H9 (cell line): ENCODE data around the gene IFRD2. TPM values are rescaled to one million over a fixed set of nuclear protein-coding genes. Genes with fewer than 3 reads are reported as not detected.

Source experiments
- DNase-seq: peaks from one replicate; pipeline ENCODE4 v3.0.0-alpha.2; 2017
- H2AFZ ChIP-seq: one replicate; pipeline ENCODE4 v1.6.1; 2013; ENCODE audit warnings: mild to moderate bottlenecking, low read length, control low read depth, moderate library complexity
- H2AK5ac ChIP-seq: 2 replicates; pipeline ENCODE4 v1.6.1; 2013; ENCODE audit warnings: low read length, control low read depth, mixed read lengths; ENCODE audit not compliant: insufficient read length
- H2BK120ac ChIP-seq: one replicate; pipeline ENCODE4 v1.6.1; 2013; ENCODE audit warnings: low read depth, mild to moderate bottlenecking, low read length, control low read depth, inconsistent platforms; ENCODE audit not compliant: poor library complexity, severe bottlenecking
- H2BK12ac ChIP-seq: 2 replicates; pipeline ENCODE4 v1.6.1; 2013; ENCODE audit warnings: low read length, control low read depth, mixed read lengths, low read depth; ENCODE audit not compliant: insufficient read length
- H2BK15ac ChIP-seq: 2 replicates; pipeline ENCODE4 v1.6.1; 2013; ENCODE audit warnings: low read depth, low read length, control low read depth
- H2BK20ac ChIP-seq: one replicate; pipeline ENCODE4 v1.6.1; 2013; ENCODE audit warnings: low read depth, mild to moderate bottlenecking, low read length, control low read depth, inconsistent platforms; ENCODE audit not compliant: poor library complexity, severe bottlenecking
- H2BK5ac ChIP-seq: 2 replicates; pipeline ENCODE4 v1.6.1; 2013; ENCODE audit warnings: low read length, control low read depth, mixed read lengths; ENCODE audit not compliant: insufficient read length
- H3K14ac ChIP-seq: 2 replicates; pipeline ENCODE4 v1.6.1; 2013; ENCODE audit warnings: low read length, control low read depth; ENCODE audit not compliant: insufficient read depth
- H3K18ac ChIP-seq: 2 replicates; pipeline ENCODE4 v1.6.1; 2013; ENCODE audit warnings: low read depth, mild to moderate bottlenecking, mixed read lengths, low read length, control low read depth; ENCODE audit not compliant: insufficient read length
- H3K23ac ChIP-seq: 2 replicates; pipeline ENCODE4 v1.6.1; 2013; ENCODE audit warnings: low read length, control low read depth, mixed read lengths, low read depth; ENCODE audit not compliant: insufficient read length
- H3K23me2 ChIP-seq: 2 replicates; pipeline ENCODE4 v1.6.1; 2013; ENCODE audit warnings: low read depth, mild to moderate bottlenecking, mixed read lengths, low read length, control low read depth; ENCODE audit not compliant: insufficient read length, poor library complexity, severe bottlenecking
- H3K27ac ChIP-seq: 2 replicates; pipeline ENCODE4 v1.5.1; 2013; ENCODE audit warnings: low read length, control low read depth, mixed read lengths, low read depth; ENCODE audit not compliant: insufficient read length
- H3K27me3 ChIP-seq: 2 replicates; pipeline ENCODE4 v1.6.1; 2013; ENCODE audit warnings: low read length, control low read depth, inconsistent platforms; ENCODE audit not compliant: insufficient read depth
- H3K4ac ChIP-seq: 2 replicates; pipeline ENCODE4 v1.6.1; 2013; ENCODE audit warnings: low read depth, mild to moderate bottlenecking, control low read depth, inconsistent platforms, low read length, moderate library complexity
- H3K4me1 ChIP-seq: 2 replicates; pipeline ENCODE4 v1.6.1; 2013; ENCODE audit warnings: low read length, control low read depth, inconsistent platforms; ENCODE audit not compliant: insufficient read depth
- H3K4me2 ChIP-seq: 2 replicates; pipeline ENCODE4 v1.6.1; 2013; ENCODE audit warnings: low read length, control low read depth, mixed read lengths; ENCODE audit not compliant: insufficient read length, insufficient read depth
- H3K56ac ChIP-seq: 2 replicates; pipeline ENCODE4 v1.6.1; 2013; ENCODE audit warnings: low read depth, mild to moderate bottlenecking, mixed read lengths, low read length, control low read depth; ENCODE audit not compliant: insufficient read length
- H3K79me1 ChIP-seq: 2 replicates; pipeline ENCODE4 v1.6.1; 2013; ENCODE audit warnings: low read depth, mild to moderate bottlenecking, moderate library complexity, low read length, control low read depth, inconsistent platforms; ENCODE audit not compliant: insufficient read depth, poor library complexity, severe bottlenecking
- H3K79me2 ChIP-seq: 2 replicates; pipeline ENCODE4 v1.6.1; 2013; ENCODE audit warnings: low read length, control low read depth, inconsistent platforms; ENCODE audit not compliant: insufficient read depth
- H3K9ac ChIP-seq: 2 replicates; pipeline ENCODE4 v1.6.1; 2013; ENCODE audit warnings: low read length, control low read depth, mixed read lengths; ENCODE audit not compliant: insufficient read length; ENCODE audit errors: extremely low read depth
- H3K9me3 ChIP-seq: one replicate; pipeline ENCODE4 v1.6.1; 2013; ENCODE audit warnings: low read depth, low read length, inconsistent platforms; ENCODE audit not compliant: control insufficient read depth
- H3T11ph ChIP-seq: one replicate; pipeline ENCODE4 v1.6.1; 2013; ENCODE audit warnings: mild to moderate bottlenecking, low read length, control low read depth, inconsistent platforms
- H4K20me1 ChIP-seq: one replicate; pipeline ENCODE4 v1.6.1; 2013; ENCODE audit not compliant: control insufficient read depth, insufficient read length, insufficient read depth
- H4K5ac ChIP-seq: 2 replicates; pipeline ENCODE4 v1.6.1; 2013; ENCODE audit warnings: low read depth, mild to moderate bottlenecking, mixed read lengths, low read length, control low read depth; ENCODE audit not compliant: insufficient read length
- H4K8ac ChIP-seq: replicated peaks from 2 replicates; pipeline ENCODE4 v1.6.1; 2013; ENCODE audit warnings: low read length, control low read depth, mixed read lengths, low read depth; ENCODE audit not compliant: insufficient read length
- H4K91ac ChIP-seq: 2 replicates; pipeline ENCODE4 v1.6.1; 2013; ENCODE audit warnings: low read depth, mild to moderate bottlenecking, moderate library complexity, mixed read lengths, low read length, control low read depth; ENCODE audit not compliant: insufficient read length
- H3K27ac Mint-ChIP-seq, 3 experiments: 2 replicates in 2 of 3; 3 replicates in 1 of 3; pipeline ENCODE4 v1.8.0; 2020 to 2021; ENCODE audit warnings: mixed read lengths in 3 of 3, mild to moderate bottlenecking in 1 of 3, moderate library complexity in 1 of 3
- H3K27me3 Mint-ChIP-seq: 2 replicates; pipeline ENCODE4 v1.8.0; 2021; ENCODE audit warnings: low read depth, mild to moderate bottlenecking, moderate library complexity, mixed read lengths
- H3K36me3 Mint-ChIP-seq, 3 experiments: 2 replicates in 2 of 3; 3 replicates in 1 of 3; pipeline ENCODE4 v1.8.0; 2020 to 2021; ENCODE audit warnings: low read depth in 3 of 3, mixed read lengths in 3 of 3; ENCODE audit not compliant: insufficient read depth in 1 of 3
- H3K4me1 Mint-ChIP-seq, 2 experiments: 2 replicates each; pipeline ENCODE4 v1.8.0; 2020; ENCODE audit warnings: mixed read lengths in 2 of 2
- H3K4me3 Mint-ChIP-seq, 2 experiments: 2 replicates in 1 of 2; 3 replicates in 1 of 2; pipeline ENCODE4 v1.8.0; 2020 to 2021; ENCODE audit warnings: mild to moderate bottlenecking in 2 of 2, mixed read lengths in 2 of 2, moderate library complexity in 1 of 2
- H3K9me3 Mint-ChIP-seq, 2 experiments: 2 replicates in 1 of 2; 3 replicates in 1 of 2; pipeline ENCODE4 v1.8.0; 2020; ENCODE audit warnings: mild to moderate bottlenecking in 2 of 2, mixed read lengths in 2 of 2, moderate library complexity in 1 of 2
- CTCF ChIP-seq: fragments of 200-600 bp; sonication (generic); conservative IDR thresholded peaks from 3 replicates; pipeline ENCODE4 v1.8.0; 2021; ENCODE audit warnings: antibody characterized with exemption, mild to moderate bottlenecking
- WGBS: extraction: QIAGEN DNeasy Blood & Tissue Kit; methylation state at CpG from one replicate; pipeline ENCODE4 v1.1.7; 2013; ENCODE audit warnings: missing lambda C conversion rate, low lambda C conversion rate, mixed read lengths; ENCODE audit not compliant: insufficient read length; ENCODE audit errors: extremely low coverage; 5-methylcytosine and 5-hydroxymethylcytosine counted together
- total RNA-seq: library from RNA; stranded (reverse); gene quantifications from 2 replicates; pipeline ENCODE4 v1.2.1, GENCODE V29; 2021

IFRD2 gene
- total RNA-seq, 1 experiment from 2014 or later = 109 TPM

DNA sequence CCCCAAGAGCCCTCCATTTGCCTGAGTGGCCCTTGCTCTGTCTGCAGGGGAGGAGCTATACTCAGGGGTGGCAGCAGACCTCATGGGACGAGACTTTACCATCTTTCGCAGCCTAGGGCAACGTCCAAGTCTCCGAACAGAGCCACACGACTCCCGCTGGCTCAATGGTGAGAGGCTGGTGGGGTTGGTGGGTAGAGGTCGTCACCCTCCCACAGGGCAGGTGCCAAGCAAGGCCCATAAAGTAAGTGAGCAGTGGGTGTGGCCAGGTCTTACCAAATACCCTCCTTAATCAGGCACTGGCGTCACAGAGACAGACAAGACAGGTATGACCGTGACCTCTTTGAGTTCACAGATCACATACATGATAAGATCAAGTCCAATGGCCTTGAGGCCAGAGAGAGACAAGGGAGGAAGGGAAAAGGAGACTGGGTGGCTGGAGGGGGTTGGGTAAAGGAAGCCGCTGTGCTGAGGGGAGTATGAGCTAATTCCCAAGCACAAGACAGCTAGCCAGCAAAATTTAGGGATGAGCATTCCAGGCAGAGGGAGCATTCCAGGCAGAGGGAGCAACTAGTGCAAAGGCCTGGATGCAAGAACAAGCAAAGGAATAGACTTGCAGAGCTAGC, 20.8 kb downstream of the IFRD2 start:
- no peak overlapping the region for H2BK20ac ChIP-seq
- H3K14ac ChIP-seq = no peak overlapping the region; the same call in 1 of the 2 replicates
- H3K18ac ChIP-seq = no peak overlapping the region
- no peaks in the 10 kb centered on the region for H3K79me1 ChIP-seq
- no peaks in the 10 kb centered on the region for H3K9me3 ChIP-seq
- H4K91ac ChIP-seq = no peak overlapping the region
- H3K4me2 ChIP-seq = no peak overlapping the region
- H3K4me1 ChIP-seq = peaks cover 2% of the 10 kb centered on the region; the same call in 1 of the 2 replicates
- no peak overlapping the region for H4K5ac ChIP-seq
- H3K27me3 ChIP-seq = peaks cover 16% of the 10 kb centered on the region; the same call in 1 of the 2 replicates
- no peak overlapping the region for H2AFZ ChIP-seq
- DNase-seq = no peak
- H2AK5ac ChIP-seq = no peak overlapping the region
- no CpG with 5 or more reads among the region's 10 CpGs for WGBS
- peaks cover 10% of the 10 kb centered on the region for H3K23me2 ChIP-seq
- TF ChIP-seq CTCF = no peak
- no peak overlapping the region for H3K23ac ChIP-seq
- H2BK5ac ChIP-seq = no peak overlapping the region
- H2BK15ac ChIP-seq = no peak overlapping the region
- H3K79me2 ChIP-seq = no peaks in the 10 kb centered on the region
- H3T11ph ChIP-seq = no peak overlapping the region
- H4K20me1 ChIP-seq = no peaks in the 10 kb centered on the region
- Mint-ChIP-seq H3K27me3 (peaks cover 40% of the 10 kb centered on the region), H3K9me3 (no peaks in the 10 kb centered on the region; a peak in 1 of 5 replicates), H3K4me3 (no peak overlapping the region), H3K4me1 (peaks cover 47 to 63% of the 10 kb centered on the region in 2 experiments), H3K36me3 (no peaks in the 10 kb centered on the region; a peak in 1 of 7 replicates), H3K27ac (no peak overlapping the region)
- H3K4ac ChIP-seq = no peak overlapping the region
- H3K9ac ChIP-seq = no peak overlapping the region
- H2BK12ac ChIP-seq = no peak overlapping the region
- H4K8ac ChIP-seq = no peak overlapping the region
- H2BK120ac ChIP-seq = no peak overlapping the region
- H3K56ac ChIP-seq = no peak overlapping the region
- no peak overlapping the region for H3K27ac ChIP-seq
